Keratinocyte (primary cell): Measurements from ENCODE around the gene TUBA1B. TPM values are rescaled to one million over a fixed set of nuclear protein-coding genes. Genes with fewer than 3 reads are reported as not detected.
"Not testable (repeated sequence)": the region's sequence is repeated elsewhere in the genome, so short reads cannot be mapped to it uniquely, and the experiment has no call there.

Source experiments
- DNase-seq: peaks from one replicate; pipeline ENCODE4 v3.0.0-alpha.2; 2011; ENCODE audit warnings: low read depth, missing footprints, low spot score
- FAIRE-seq: peaks from 2 replicates; lab custom pipeline; 2011; peaks lifted over from hg19 to GRCh38; lab: Jason Lieb, UNC
- H2AFZ ChIP-seq: 2 replicates; pipeline ENCODE4 v1.6.0; 2012; ENCODE audit warnings: low read length, control low read depth, inconsistent platforms; ENCODE audit not compliant: control insufficient read depth
- H3K27ac ChIP-seq: 2 replicates; pipeline ENCODE4 v1.5.1; 2011; ENCODE audit warnings: low read length; ENCODE audit not compliant: control insufficient read depth, insufficient read depth
- H3K27me3 ChIP-seq: 3 replicates; pipeline ENCODE4 v1.6.0; 2011; ENCODE audit warnings: low read length; ENCODE audit not compliant: control insufficient read depth, insufficient read depth; ENCODE audit errors: extremely low read depth
- H3K36me3 ChIP-seq, 2 experiments: 2 replicates in 1 of 2; 3 replicates in 1 of 2; pipeline ENCODE4 v1.5.1; 2011; ENCODE audit warnings: low read length in 2 of 2, mild to moderate bottlenecking in 1 of 2; ENCODE audit not compliant: control insufficient read depth in 2 of 2, insufficient read depth in 2 of 2; ENCODE audit errors: extremely low read depth in 1 of 2
- H3K4me1 ChIP-seq: 3 replicates; pipeline ENCODE4 v1.5.1; 2011; ENCODE audit warnings: low read length; ENCODE audit not compliant: control insufficient read depth, insufficient read depth; ENCODE audit errors: extremely low read depth
- H3K4me2 ChIP-seq: 3 replicates; pipeline ENCODE4 v1.6.0; 2011; ENCODE audit warnings: low read depth, low read length; ENCODE audit not compliant: control insufficient read depth, insufficient read depth; ENCODE audit errors: extremely low read depth
- H3K4me3 ChIP-seq, 3 experiments: fragments of 200-600 bp in 1 of 3; sonication (generic) in 1 of 3; 2 replicates in 2 of 3; 3 replicates in 1 of 3; pipeline ENCODE4 v1.5.1; 2011 to 2016; ENCODE audit warnings: low read length in 3 of 3, mild to moderate bottlenecking in 3 of 3, control low read depth in 2 of 3, inconsistent platforms in 1 of 3, low read depth in 1 of 3, mixed read lengths in 1 of 3, mixed run types in 1 of 3, moderate library complexity in 1 of 3; ENCODE audit not compliant: control insufficient read depth in 2 of 3, insufficient read depth in 2 of 3; ENCODE audit errors: extremely low read depth in 1 of 3
- H3K79me2 ChIP-seq: 2 replicates; pipeline ENCODE4 v1.6.0; 2012; ENCODE audit warnings: low read length; ENCODE audit not compliant: control insufficient read depth, insufficient read depth
- H3K9ac ChIP-seq: 3 replicates; pipeline ENCODE4 v1.6.0; 2011; ENCODE audit warnings: low read length; ENCODE audit not compliant: control insufficient read depth, insufficient read depth; ENCODE audit errors: extremely low read depth
- H3K9me1 ChIP-seq: 3 replicates; pipeline ENCODE4 v1.6.0; 2011; ENCODE audit warnings: low read length; ENCODE audit not compliant: control insufficient read depth, insufficient read depth; ENCODE audit errors: extremely low read depth
- H3K9me3 ChIP-seq: 2 replicates; pipeline ENCODE4 v1.5.1; 2012; ENCODE audit warnings: low read depth, low read length; ENCODE audit not compliant: control insufficient read depth
- H4K20me1 ChIP-seq: 3 replicates; pipeline ENCODE4 v1.6.0; 2011; ENCODE audit warnings: low read length; ENCODE audit not compliant: control insufficient read depth, insufficient read depth; ENCODE audit errors: extremely low read depth
- EZH2 ChIP-seq: IDR thresholded peaks from one replicate; pipeline ENCODE4 v1.6.1; 2012; ENCODE audit warnings: inconsistent platforms, mild to moderate bottlenecking, low read length, moderate library complexity
- dilution Hi-C: fragments of 300-500 bp; cut with MboI; formaldehyde crosslinking; loops from one replicate; pipeline ENCODE4 v1.7.0; 2020; ENCODE audit warnings: low sequenced_read_pairs; ENCODE audit not compliant: extremely low pct_ligation_motif_present
- polyA plus RNA-seq, 5 experiments: library from polyadenylated mRNA; depleted of rRNA in 3 of 5; stranded (reverse) in 3 of 5; stranded (forward) in 1 of 5; unstranded in 1 of 5; fragments of >200 nt; gene quantifications; 1 replicate in 1 of 5; 2 replicates in 3 of 5; 3 replicates in 1 of 5; pipeline versions ENCODE4 v1.2.1 to v1.2.3, GENCODE V29; 2011 to 2012; ENCODE audit warnings: missing spikeins in 2 of 5, low read depth in 1 of 5, low replicate concordance in 1 of 5
- TF ChIP-seq, protein P1 (sequence below), 3 experiments: IDR thresholded peaks in 1 of 3; conservative IDR thresholded peaks in 1 of 3; optimal IDR thresholded peaks in 1 of 3; 2 replicates in 2 of 3; 3 replicates in 1 of 3; pipeline versions ENCODE3 to v1.5.1; 2011; ENCODE audit warnings: low read length in 3 of 3, mild to moderate bottlenecking in 3 of 3, moderate library complexity in 2 of 3, control low read depth in 1 of 3, inconsistent platforms in 1 of 3; ENCODE audit not compliant: insufficient read depth in 2 of 3; ENCODE audit errors: extremely low read depth in 1 of 3

TUBA1B gene
- polyA plus RNA-seq, 1 donor (not counting 4 experiments of a cell fraction or from before 2014, with no cell fraction given): 2,055 TPM

DNA sequence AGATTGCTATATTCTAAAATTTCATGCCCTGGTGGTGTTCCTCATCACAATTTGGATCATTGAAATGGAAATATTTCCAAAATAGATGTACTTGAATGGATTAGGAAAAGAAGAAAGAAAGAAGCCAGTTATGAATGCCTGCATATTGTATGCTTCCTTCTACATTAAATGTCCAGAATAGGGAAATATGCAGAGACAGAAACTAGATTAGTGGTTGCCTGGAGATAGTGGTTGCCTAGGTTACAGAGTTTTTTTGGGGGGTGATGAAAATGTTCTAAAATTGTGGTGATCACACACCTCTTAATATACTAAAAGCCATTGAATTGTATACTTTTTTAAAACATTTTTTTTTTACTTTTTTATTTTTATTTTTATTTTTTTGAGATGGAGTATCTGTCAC is 39.7 kb upstream of the TUBA1B start:
- Histone ChIP-seq H3K36me3 (no peaks in the 10 kb centered on the region), H3K9ac (no peak overlapping the region), H3K27me3 (no peaks in the 10 kb centered on the region), H3K4me3 (no peak overlapping the region), H3K9me1 (no peaks in the 10 kb centered on the region), H3K79me2 (no peaks in the 10 kb centered on the region), H4K20me1 (no peaks in the 10 kb centered on the region), H3K4me1 (no peaks in the 10 kb centered on the region), H3K9me3 (no peaks in the 10 kb centered on the region), H3K4me2 (no peak overlapping the region), H3K27ac (no peak overlapping the region), H2AFZ (no peak overlapping the region)
- dilution Hi-C loops: no loop called here
- no peak for DNase-seq
- no peak for TF ChIP-seq EZH2
- TF ChIP-seq, protein P1, sequence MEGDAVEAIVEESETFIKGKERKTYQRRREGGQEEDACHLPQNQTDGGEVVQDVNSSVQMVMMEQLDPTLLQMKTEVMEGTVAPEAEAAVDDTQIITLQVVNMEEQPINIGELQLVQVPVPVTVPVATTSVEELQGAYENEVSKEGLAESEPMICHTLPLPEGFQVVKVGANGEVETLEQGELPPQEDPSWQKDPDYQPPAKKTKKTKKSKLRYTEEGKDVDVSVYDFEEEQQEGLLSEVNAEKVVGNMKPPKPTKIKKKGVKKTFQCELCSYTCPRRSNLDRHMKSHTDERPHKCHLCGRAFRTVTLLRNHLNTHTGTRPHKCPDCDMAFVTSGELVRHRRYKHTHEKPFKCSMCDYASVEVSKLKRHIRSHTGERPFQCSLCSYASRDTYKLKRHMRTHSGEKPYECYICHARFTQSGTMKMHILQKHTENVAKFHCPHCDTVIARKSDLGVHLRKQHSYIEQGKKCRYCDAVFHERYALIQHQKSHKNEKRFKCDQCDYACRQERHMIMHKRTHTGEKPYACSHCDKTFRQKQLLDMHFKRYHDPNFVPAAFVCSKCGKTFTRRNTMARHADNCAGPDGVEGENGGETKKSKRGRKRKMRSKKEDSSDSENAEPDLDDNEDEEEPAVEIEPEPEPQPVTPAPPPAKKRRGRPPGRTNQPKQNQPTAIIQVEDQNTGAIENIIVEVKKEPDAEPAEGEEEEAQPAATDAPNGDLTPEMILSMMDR (optimal IDR thresholded peaks at IDR 0.05 in 1 of 3, IDR thresholded peaks at IDR 0.05 in 1 of 3, conservative IDR thresholded peaks at IDR 0.05 in 1 of 3; ENCODE audit: extremely low read depth in 1 of 3, insufficient read depth in 2 of 3, low read length in 3 of 3): no peak
- FAIRE-seq: no peak

DNA sequence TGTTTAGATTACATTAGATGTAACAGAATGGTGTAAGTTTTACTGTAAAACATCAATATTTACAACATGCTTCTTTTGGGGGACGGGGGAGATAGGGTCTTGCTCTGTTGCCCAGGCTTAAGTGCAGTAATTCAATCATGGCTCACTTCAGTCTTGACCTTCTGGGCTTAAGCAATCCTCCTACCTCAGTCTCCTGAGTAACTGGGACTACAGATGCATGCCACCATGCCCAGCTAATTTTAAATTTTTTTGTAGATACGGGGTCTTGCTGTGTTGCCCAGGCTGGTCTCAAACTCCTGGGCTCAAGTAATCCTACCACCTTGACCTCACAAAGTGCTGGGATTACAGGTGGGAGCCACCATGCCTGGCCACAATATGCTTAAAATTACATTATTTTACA is 33.9 kb upstream of the TUBA1B start:
- Histone ChIP-seq H3K36me3 (no peaks in the 10 kb centered on the region), H3K79me2 (no peaks in the 10 kb centered on the region), H2AFZ (no peak overlapping the region), H3K27ac (no peak overlapping the region), H4K20me1 (no peaks in the 10 kb centered on the region), H3K4me1 (no peaks in the 10 kb centered on the region), H3K9ac (no peak overlapping the region), H3K9me3 (no peaks in the 10 kb centered on the region), H3K27me3 (no peaks in the 10 kb centered on the region), H3K4me2 (no peak overlapping the region), H3K4me3 (no peak overlapping the region), H3K9me1 (no peaks in the 10 kb centered on the region)
- no peak for DNase-seq
- TF ChIP-seq, protein P1 (optimal IDR thresholded peaks at IDR 0.05 in 1 of 3, IDR thresholded peaks at IDR 0.05 in 1 of 3, conservative IDR thresholded peaks at IDR 0.05 in 1 of 3; ENCODE audit: extremely low read depth in 1 of 3, insufficient read depth in 2 of 3, low read length in 3 of 3): no peak
- no peak for TF ChIP-seq EZH2
- dilution Hi-C loops: no loop called here
- no peak for FAIRE-seq

DNA sequence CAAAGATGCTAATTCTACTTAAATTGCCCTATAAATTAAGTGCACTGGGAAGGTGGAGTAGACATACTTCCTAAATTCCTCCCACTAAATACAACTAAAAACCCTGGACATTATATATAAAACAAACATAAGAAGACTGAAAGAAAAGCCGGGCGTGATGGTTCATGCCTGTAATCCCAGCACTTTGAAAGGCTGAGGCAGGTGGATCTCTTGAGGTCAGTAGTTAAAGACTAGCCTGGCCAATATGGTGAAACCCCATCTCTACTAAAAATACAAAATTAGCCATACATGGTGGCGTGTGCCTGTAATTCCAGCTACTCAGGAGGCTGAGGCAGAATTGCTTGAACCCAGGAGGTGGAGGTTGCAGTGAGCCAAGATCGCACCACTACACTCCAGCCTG is 30.7 kb upstream of the TUBA1B start:
- H3K27ac ChIP-seq, H4K20me1 ChIP-seq, dilution Hi-C loops, H3K9ac ChIP-seq, H3K9me3 ChIP-seq, H3K79me2 ChIP-seq, H3K36me3 ChIP-seq, H3K27me3 ChIP-seq, H3K4me3 ChIP-seq, H3K4me2 ChIP-seq, FAIRE-seq, DNase-seq, H3K9me1 ChIP-seq, H3K4me1 ChIP-seq, H2AFZ ChIP-seq: not testable (repeated sequence)
